Upper lobe of right lung (tissue), 1 donor: ENCODE measurements around the gene PTCRA. TPM values are rescaled to one million over a fixed set of nuclear protein-coding genes. Genes with fewer than 3 reads are reported as not detected.

ENCODE experiments used
- ATAC-seq: fragments of 200-7000 bp; cut with Tn5 transposase; one replicate; pipeline ENCODE4 v1.9.1; 2020; ENCODE audit warnings: mild to moderate bottlenecking, moderate library complexity
- DNase-seq: peaks from one replicate; pipeline ENCODE4 v3.0.0-alpha.2; 2020
- H3K27ac ChIP-seq: fragments of 200-600 bp; one replicate; pipeline ENCODE4 v1.8.0; 2022
- H3K27me3 ChIP-seq: fragments of 200-600 bp; one replicate; pipeline ENCODE4 v1.8.0; 2022; ENCODE audit warnings: mild to moderate bottlenecking
- H3K36me3 ChIP-seq: fragments of 200-600 bp; one replicate; pipeline ENCODE4 v1.8.0; 2022
- H3K4me1 ChIP-seq: fragments of 200-600 bp; one replicate; pipeline ENCODE4 v1.8.0; 2022
- H3K4me3 ChIP-seq: fragments of 200-600 bp; one replicate; pipeline ENCODE4 v1.8.0; 2022; ENCODE audit warnings: mild to moderate bottlenecking
- H3K9me3 ChIP-seq: fragments of 200-600 bp; one replicate; pipeline ENCODE4 v1.8.0; 2022
- CTCF ChIP-seq: fragments of 200-600 bp; IDR thresholded peaks from one replicate; pipeline ENCODE4 v1.8.0; 2022; ENCODE audit warnings: antibody characterized with exemption
- intact Hi-C: fragments of 100-400 bp; cut with DNase I; formaldehyde crosslinking; loops from one replicate; pipeline ENCODE4 v1.11.0; 2022
- total RNA-seq: library from RNA; stranded (reverse); fragmentation: NEBNext Ultra II Directional; extraction: Animal tissue kit (Norgen Biotek cat#: 25700); gene quantifications from one replicate; pipeline ENCODE4 v1.2.1, GENCODE V29; 2021
- donor health status: DM: no; HTN: yes; CAD: no; lungs with severe emphysema.

The PTCRA gene
- total RNA-seq, 1 donor from 2014 or later, result 5.0 TPM

DNA sequence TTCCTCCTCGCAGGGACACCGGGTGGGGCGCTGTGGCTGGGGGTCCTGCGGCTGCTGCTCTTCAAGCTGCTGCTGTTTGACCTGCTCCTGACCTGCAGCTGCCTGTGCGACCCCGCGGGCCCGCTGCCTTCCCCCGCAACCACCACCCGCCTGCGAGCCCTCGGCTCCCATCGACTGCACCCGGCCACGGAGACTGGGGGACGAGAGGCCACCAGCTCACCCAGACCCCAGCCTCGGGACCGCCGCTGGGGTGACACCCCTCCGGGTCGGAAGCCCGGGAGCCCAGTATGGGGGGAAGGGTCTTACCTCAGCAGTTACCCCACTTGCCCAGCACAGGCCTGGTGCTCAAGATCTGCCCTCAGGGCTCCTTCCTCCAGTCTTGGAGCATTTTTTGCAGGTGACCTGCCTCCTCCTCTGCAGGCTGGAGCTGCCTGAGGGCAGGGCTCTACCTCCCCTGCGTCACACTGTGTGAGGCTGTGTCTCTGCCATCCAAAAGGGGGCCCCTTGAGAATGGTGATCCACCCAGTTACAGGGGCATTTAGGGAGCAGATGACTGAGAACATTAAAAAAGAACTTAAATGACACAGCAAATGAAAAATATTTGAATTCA lies 9.5 kb downstream of the PTCRA start:
- Histone ChIP-seq H3K27me3 (peaks cover 6% of the 10 kb centered on the region), H3K9me3 (no peaks in the 10 kb centered on the region), H3K36me3 (no peaks in the 10 kb centered on the region), H3K4me1 (peaks cover 7% of the 10 kb centered on the region), H3K27ac (no peak overlapping the region), H3K4me3 (no peak overlapping the region)
- intact Hi-C loops, result no loop called here
- ATAC-seq (no peak), DNase-seq (no peak)
- no peak for TF ChIP-seq CTCF

- peaks cover 28% of the 10 kb centered on the region for H3K4me1 ChIP-seq
Observed at GRCh38 chr6:42928986-42929820, 13.3 kb downstream of the PTCRA start, which contains the start of gene CNPY3. Gene CNPY3 (plus strand): TSS chr6:42929480. CDS start chr6:42929571, 91 bp downstream.

GRCh38 chr6:42929821-42930360 lies 14.0 kb downstream of the PTCRA start:
- ATAC-seq, result peak; percentile 39
- intact Hi-C loops, result no loop called here
- Histone ChIP-seq H3K27me3 (peaks cover 6% of the 10 kb centered on the region), H3K4me3 (peak overlapping the region; percentile 88), H3K4me1 (peaks cover 28% of the 10 kb centered on the region), H3K36me3 (peaks cover 8% of the 10 kb centered on the region), H3K27ac (peak overlapping the region; percentile 93), H3K9me3 (no peaks in the 10 kb centered on the region)
- no peak for DNase-seq
- TF ChIP-seq CTCF, result no peak

More at GRCh38 chr6:42928986-42929820, 13.3 kb downstream of the PTCRA start, which contains the start of gene CNPY3:
- intact Hi-C loops, result no loop called here
- peak; percentile 97 for DNase-seq
- H3K9me3 ChIP-seq, result no peaks in the 10 kb centered on the region
- ATAC-seq, result peak; percentile 95
- H3K27ac ChIP-seq, result peak within 1 kb of the TSS; percentile 93
- peaks cover 2% of the 10 kb centered on the region for H3K36me3 ChIP-seq
- H3K4me3 ChIP-seq, result peak within 1 kb of the TSS; percentile 88
- no peak for TF ChIP-seq CTCF
- H3K27me3 ChIP-seq, result peaks cover 6% of the 10 kb centered on the region

- DNase-seq (no peak), ATAC-seq (no peak)
- Histone ChIP-seq H3K4me1 (peaks cover 28% of the 10 kb centered on the region), H3K27ac (no peak overlapping the region), H3K27me3 (no peaks in the 10 kb centered on the region), H3K9me3 (no peaks in the 10 kb centered on the region), H3K4me3 (no peak overlapping the region), H3K36me3 (peaks cover 31% of the 10 kb centered on the region)
- intact Hi-C loops, result no loop called here
- TF ChIP-seq CTCF, result no peak
Observed at GRCh38 chr6:42932412-42932811, 16.6 kb downstream of the PTCRA start.

- Histone ChIP-seq H3K27me3 (no peaks in the 10 kb centered on the region), H3K4me3 (no peak overlapping the region), H3K9me3 (no peaks in the 10 kb centered on the region), H3K36me3 (peaks cover 39% of the 10 kb centered on the region), H3K4me1 (peaks cover 26% of the 10 kb centered on the region), H3K27ac (no peak overlapping the region)
- intact Hi-C loops, result no loop called here
- DNase-seq, result no peak
- ATAC-seq, result peak; percentile 5
- no peak for TF ChIP-seq CTCF
Observed at GRCh38 chr6:42933205-42933604, 17.4 kb downstream of the PTCRA start.
